ENCODE measurements around the gene WNT1.
A peak's percentile ranks its signal among the peaks of the same experiment; 100 is the strongest.

Gene WNT1

GRCh38 chr12:48985475-48985897, 7.4 kb downstream of the WNT1 start:
- no peak for TF ChIP-seq SIN3A (IDR thresholded peaks at IDR 0.05; ENCODE audit: borderline replicate concordance, insufficient read depth, low read length)
- no peak for TF ChIP-seq REST (IDR thresholded peaks at IDR 0.05; ENCODE audit: insufficient read depth in 1 of 2, low read depth in 2 of 2, low read length in 2 of 2)
- no peak for TF ChIP-seq FOXP2 (optimal IDR thresholded peaks at IDR 0.05; ENCODE audit: borderline replicate concordance, extremely low read depth, extremely low read length, insufficient read depth)
- TF ChIP-seq POLR2AphosphoS5 (IDR thresholded peaks at IDR 0.05; ENCODE audit: low read depth, low read length) = no peak
- no peak for TF ChIP-seq TAF1 (IDR thresholded peaks at IDR 0.05; ENCODE audit: borderline replicate concordance, insufficient read depth, low read length)

- TF ChIP-seq SIN3A (IDR thresholded peaks at IDR 0.05; ENCODE audit: borderline replicate concordance, insufficient read depth, low read length) (no peak), REST (IDR thresholded peaks at IDR 0.05; ENCODE audit: insufficient read depth in 1 of 2, low read depth in 2 of 2, low read length in 2 of 2) (no peak), FOXP2 (optimal IDR thresholded peaks at IDR 0.05; ENCODE audit: borderline replicate concordance, extremely low read depth, extremely low read length, insufficient read depth) (no peak), POLR2AphosphoS5 (IDR thresholded peaks at IDR 0.05; ENCODE audit: low read depth, low read length) (no peak), TAF1 (IDR thresholded peaks at IDR 0.05; ENCODE audit: borderline replicate concordance, insufficient read depth, low read length) (no peak)
Observed at GRCh38 chr12:48985901-48986300, 7.8 kb downstream of the WNT1 start.

- no peak for TF ChIP-seq TAF1 (IDR thresholded peaks at IDR 0.05; ENCODE audit: borderline replicate concordance, insufficient read depth, low read length)
- TF ChIP-seq SIN3A (IDR thresholded peaks at IDR 0.05; ENCODE audit: borderline replicate concordance, insufficient read depth, low read length) = no peak
- TF ChIP-seq POLR2AphosphoS5 (IDR thresholded peaks at IDR 0.05; ENCODE audit: low read depth, low read length) = no peak
- no peak for TF ChIP-seq REST (IDR thresholded peaks at IDR 0.05; ENCODE audit: insufficient read depth in 1 of 2, low read depth in 2 of 2, low read length in 2 of 2)
- TF ChIP-seq FOXP2 (optimal IDR thresholded peaks at IDR 0.05; ENCODE audit: borderline replicate concordance, extremely low read depth, extremely low read length, insufficient read depth) = no peak
Observed at GRCh38 chr12:48986720-48987291, 8.7 kb downstream of the WNT1 start.

- TF ChIP-seq REST (IDR thresholded peaks at IDR 0.05; ENCODE audit: insufficient read depth in 1 of 2, low read depth in 2 of 2, low read length in 2 of 2) (no peak), FOXP2 (optimal IDR thresholded peaks at IDR 0.05; ENCODE audit: borderline replicate concordance, extremely low read depth, extremely low read length, insufficient read depth) (peak; percentile 14)
Observed at GRCh38 chr12:48988030-48988649, 10.0 kb downstream of the WNT1 start.
